ENCODE results near the gene SPTB.

Gene SPTB

DNA sequence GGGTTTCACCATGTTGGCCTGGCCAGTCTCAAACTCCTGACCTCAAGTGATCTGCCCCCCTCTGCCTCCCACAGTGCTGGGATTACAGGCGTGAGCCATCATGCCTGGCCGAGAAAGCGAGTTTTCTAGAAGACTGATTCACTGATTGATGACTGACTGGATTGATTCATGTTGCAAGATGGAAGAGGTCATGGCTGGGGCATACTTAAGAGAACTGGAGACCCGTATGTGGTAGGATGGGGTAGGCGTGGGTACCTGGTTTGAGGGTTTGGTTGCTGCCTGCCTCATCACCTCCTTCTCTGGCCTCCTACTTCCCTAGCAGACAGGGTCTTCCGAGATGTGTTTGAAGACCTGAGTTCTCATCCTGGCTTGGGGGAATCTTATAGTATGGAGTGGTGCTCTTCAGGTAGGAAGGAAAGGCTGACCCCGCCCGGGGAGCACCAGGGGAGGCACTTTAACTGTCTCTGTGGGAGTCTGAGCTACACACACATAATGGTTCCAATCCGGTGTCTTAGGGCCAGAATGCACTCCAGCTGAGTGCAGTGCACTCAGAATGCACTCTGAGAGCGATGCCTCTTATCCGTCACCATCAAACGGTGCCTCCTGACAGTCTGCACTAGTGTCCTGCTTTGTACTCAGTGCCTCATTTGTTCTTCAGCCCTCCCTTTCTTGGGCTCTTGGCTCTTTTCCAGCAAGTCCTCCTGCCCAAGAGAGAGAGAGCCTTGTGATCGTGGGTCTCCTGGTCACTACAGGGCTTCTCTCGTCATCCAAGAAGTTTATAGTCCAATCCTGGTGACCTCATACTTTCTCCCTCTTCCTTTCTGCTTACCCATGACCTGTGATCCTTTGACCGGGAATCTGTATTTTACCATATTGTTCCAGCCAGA, 155.8 kb downstream of the SPTB start:
- DNase-seq: no peak

DNA sequence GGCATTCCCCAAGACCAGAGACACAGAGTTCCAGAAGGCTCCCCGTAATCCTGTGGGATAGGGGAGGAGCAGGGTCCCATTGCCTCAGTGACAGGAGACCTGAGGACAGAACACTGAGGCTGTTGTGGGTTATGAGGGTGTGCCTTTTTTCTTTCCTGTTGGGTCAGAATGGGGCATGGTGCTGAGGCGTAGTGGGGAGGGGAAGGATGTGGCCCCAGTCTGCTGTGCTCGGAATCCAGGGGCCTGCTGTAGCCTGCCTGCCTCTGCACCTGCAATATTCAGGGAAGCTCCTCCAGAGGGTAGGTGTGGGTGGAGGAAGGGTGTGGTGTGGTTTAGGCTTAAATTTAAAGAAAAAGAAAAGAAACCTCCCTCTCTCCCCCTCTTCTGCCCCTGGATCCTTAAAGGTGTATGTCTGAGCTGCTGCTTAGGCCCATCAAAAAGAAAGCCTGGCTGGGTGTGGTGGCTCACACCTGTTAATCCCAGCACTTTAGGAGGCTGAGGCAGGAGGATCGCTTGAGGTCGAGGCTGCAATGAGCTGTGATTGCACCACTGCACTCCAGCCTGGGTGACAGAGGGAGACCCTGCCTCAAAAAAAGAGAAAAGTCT, 156.8 kb downstream of the SPTB start:
- no peak for DNase-seq

DNA sequence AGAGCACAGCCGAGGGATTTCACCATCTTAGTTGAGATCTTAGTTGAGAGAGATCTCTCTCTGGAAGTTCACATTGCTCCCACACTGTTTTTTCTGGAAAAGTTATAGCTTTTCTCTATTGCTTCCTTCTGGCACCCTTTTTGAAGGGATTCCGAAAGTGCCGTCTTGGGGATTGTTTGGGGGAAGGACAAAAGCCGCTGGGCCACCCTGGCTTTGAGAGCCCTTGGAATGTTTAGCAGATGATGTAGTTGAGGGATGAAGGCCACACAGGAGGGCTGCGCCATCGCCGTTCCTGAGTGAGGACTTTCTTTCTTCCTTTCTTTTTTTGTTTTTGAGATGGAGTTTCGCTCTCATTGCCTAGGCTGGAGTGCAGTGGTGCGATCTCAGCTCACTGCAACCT, 157.8 kb downstream of the SPTB start:
- no peak for DNase-seq

DNA sequence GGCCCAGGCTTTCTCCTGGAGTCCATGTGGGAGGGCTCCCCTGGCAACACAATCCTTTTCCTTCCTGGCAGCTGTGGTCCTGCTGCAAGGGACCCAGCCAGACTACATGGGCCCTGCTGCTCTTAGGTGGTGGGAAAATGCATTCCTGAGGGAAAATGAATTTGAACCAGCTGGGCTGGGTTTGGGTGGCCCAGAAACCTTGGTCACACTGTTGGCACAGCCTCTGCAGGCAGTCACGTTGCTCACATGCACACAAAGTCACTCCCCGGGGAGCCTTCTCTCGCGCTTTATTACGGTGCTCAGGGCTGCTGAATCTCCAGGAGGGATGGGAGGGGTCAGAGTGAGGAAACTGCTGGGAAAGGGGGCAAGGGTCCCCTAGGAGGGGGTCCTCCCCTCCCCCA, 158.3 kb downstream of the SPTB start:
- no peak for DNase-seq

DNA sequence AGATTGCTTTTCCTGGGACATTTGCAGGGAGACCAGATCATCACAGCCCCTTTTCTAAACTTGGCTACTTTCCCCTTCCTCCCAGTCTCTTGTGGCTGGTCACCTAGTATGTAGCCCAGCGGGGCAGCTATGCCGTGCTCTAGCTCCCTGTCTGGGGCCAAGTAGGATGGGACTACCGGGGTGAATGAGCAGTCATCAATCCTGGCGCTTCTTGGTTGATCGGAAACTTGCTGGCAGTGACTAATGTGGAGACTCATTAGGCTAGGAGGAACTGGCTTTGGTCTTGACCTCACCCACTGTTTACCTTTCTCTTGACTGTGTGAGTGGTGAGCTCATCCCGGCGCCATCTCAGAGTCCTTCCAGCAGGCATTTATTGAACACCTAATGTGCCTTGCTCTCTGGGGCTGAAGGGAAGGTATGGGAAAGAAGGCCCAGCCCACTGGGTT, 159.6 kb downstream of the SPTB start:
- no peak for DNase-seq

DNA sequence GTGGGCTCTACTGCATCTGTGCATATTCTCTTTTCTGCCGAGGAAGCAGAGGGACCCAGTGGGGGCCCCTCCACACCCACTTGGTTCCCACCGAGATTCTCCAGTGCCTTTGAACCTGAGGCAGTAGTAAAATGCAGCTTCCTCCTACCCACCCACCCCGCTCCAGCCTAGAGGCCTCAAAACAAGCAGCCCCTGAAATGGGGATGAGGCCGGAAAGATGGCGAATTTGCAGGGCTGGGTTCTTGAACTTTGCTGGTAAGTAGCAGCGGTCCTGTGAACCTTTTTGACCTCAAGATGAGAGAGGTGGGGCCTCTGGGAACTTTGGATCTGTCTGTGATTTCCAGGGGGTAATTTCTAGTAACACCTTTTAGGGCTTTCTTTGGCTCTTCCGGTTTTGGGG, 160.1 kb downstream of the SPTB start:
- DNase-seq: no peak

DNA sequence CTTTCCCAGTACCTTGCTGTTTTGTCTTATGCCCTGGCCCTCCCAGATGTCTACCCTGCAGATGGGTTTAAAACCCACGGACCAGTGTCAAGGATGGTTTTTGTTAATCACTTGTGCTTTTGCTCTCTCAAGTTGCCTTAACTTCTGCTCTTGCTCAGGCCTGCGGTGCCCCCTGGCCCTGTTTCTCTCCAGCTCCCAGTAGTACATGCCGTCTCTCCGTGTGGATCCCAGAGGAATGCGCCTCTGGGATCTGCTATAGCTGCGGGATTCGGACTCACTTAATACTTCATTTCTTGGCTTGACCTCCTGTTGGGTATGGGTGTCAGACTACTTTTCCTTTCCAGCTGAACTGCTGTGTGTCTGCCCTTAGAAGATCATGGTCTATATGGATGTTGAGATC, 160.9 kb downstream of the SPTB start:
- no peak for DNase-seq

DNA sequence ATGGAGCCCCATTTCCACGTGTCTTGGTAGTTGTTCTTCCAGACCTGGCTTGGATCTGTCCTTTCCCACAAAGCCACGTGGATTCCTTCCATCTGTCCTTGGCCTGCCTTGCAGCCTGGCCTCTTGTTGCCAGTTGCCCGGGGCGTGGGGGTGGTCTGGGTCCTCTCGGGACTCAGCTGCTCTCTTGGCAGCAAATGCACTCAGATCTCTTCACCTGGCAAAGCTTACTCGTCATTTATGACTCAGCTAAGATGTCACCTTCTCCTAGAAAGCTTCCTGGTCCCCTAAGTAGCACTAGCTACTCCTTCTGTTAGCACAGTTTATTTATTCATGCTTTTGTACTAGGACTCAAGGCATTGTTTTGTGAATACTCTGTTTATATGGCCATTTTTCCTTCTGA, 161.8 kb downstream of the SPTB start:
- no peak for DNase-seq

DNA sequence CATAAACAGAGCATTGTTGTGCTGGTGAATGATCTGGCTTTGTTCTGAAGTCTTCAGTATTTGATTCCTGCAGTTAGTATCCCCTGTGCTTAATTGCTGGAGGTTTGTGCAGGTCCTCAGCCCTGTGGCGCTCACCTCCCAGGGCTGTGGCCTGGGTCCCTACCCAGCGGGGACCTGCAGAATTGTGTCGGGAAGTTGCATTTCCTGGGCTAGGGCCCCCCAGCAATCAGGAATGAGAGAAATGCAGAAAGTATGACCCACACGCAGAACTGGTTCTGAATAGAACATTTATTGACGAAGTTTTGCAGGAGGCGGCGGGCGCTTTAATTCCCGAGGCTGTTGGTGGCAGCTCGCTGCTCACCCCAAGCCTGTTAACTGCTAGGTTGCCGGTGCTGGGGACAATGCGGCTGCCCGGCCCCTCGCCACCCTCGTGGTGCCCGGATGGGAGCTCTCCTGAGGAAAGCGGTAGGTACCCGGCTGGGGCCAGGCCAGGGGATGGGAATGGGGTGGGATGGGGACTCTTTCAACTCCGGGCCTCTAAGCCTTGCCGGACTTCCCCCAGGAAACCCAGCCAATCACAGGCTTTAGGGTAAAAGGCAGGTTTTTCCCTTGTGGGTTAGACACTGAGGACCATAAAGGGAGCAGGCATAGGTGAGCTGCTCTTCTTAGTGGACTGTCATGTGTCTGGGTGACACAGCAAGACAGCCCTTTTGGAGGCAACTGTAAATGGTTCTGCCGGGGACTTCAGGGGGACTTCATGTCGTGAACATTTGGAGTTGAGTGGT, 163.9 kb downstream of the SPTB start:
- no peak for DNase-seq

DNA sequence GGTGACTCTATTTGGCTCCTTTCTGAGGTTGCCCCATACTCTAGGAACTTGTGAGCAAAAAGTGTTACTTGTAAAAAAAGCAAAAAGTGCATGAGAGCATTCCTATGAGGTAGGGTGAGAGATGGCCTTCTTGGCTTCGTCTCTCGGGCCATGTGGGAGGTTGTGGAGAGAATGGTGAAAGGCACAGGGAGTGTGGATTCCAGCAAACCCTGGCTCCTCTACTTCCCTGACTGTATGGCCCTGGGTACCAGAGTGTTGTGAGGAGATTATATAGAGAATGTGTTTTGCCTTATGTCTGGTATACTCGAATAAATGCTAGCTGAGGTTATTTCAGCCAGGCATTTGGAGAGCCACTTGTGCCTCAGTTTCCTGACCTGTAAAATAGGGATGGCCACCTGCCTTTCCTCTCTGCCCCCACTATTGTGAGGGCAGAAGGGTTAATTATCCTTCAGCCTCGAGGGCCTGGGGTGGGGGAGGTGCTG, 164.5 kb downstream of the SPTB start:
- DNase-seq: no peak

DNA sequence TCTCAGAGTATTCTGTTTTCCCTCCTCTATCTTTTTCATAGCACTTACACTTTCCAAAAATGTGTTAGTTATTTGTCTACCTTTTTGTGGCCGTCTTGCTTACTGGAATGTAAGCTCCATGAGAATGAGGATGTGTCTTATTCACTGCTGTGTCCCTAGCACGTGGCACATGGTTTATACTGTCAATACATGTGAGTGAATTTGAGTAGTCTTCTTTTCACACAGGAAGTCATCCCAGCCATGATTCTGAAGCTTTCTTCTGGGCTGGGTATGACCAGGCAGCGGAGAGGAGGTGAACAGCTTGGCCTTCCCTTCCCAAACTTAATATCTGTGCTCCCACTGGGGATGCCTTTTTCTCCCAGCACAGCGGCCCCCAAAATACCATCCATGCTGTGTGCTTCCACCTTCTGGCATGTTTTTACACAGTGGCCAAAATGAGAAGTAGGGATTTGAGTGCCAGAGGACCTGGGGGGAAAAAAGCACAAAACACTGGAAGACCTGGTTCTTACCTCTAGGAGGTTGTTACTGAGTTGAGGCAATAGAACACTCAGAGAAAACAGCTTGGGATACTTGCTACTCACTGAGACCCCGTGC, 165.2 kb downstream of the SPTB start:
- DNase-seq: no peak

DNA sequence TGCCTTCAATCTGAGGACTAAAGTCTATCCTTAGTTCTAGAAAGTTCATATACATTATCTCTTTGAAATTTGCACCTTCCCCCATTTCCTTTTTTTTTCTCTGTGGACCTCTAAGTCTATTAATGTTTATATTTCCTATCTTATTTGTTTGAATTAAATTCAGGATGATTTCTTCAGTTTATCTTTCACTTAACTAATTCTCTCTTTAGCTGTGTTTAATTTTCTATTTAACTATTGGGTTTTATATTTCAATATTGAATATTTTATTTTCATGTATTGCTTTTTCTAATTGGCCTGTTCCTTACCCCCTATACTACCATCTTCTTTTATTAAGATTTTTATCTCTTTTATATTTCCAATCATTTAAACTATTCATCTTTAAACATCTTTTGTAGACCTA, 166.0 kb downstream of the SPTB start:
- DNase-seq: no peak

DNA sequence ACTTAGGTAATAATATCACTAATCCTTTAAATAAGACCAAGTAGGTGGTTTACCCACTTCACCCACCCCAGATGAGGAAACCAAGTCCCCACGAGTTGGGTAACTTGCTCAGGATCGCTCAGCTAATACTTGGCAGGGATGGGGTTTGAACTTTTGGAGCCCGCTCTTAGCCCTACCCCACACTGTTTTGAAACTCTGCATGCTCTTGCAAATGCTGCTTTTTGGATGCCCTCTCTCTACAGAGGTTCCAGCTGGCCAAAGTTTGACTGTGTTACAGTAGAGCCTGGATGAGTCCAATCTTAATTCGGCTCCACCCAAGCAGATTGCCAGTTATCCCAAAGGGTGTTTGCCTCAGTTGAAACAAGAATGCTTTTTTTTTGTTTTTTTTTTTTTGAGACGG, 168.7 kb downstream of the SPTB start:
- DNase-seq: no peak

DNA sequence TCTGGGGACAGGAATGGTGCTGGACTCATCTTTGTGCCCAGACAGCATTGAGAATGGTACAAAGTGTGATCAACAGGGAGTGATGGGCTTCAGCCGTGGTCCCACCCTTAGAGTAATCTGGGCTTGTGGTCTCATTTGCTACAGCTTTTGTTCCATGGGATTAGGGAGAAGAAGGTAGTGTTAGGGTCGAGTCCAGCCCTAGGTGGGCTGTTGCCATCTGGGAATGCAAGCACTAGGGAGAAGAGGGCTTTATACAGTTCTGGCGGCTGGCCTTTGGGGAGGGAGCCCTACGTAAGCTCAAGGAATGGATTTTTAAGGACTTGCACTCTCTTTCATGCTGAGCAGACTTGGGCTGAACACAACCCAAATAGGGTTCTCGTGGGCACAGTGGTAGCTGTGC, 170.6 kb downstream of the SPTB start:
- no peak for DNase-seq

DNA sequence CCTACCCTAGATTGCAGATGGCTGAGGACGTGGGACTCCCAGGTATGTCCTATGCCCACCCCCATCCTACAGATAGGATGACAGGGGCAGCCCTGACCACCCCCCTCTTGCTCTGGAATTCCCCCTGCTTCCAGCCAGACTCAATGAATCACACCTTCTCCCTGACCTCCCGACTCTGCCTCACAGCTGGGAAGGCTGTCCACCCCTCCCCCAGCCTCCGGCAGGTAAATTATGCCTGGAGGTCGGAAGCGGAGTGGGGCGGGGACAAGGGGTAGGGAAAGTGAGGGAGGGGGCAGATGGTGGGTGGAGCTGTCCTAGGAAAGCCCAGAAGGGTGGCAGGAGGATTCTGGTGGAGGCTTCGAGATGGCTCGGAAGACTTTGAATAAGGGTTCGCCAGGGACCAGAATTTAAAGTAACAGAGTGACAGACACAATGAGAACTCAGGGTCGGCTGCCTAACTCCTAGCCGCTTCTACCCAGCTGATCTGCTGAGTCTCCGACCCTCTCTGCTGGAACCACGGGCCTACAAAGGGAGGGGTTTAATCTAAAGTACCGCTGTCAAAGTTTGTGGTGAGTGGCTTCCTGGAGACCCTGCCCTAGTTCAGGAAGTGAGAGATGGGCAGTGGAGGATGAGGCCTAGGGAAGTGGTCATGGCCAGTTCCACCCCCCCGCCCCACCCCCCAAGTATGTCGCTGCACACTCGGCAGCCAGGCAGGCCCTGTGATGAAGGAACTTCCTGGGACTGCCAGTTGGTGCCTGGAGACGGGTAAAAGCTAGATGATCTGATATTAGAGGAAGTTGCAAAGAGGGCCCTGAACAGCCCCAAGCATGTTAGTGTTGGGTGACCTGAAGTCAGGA, 171.3 kb downstream of the SPTB start:
- peak; percentile 58 for DNase-seq

DNA sequence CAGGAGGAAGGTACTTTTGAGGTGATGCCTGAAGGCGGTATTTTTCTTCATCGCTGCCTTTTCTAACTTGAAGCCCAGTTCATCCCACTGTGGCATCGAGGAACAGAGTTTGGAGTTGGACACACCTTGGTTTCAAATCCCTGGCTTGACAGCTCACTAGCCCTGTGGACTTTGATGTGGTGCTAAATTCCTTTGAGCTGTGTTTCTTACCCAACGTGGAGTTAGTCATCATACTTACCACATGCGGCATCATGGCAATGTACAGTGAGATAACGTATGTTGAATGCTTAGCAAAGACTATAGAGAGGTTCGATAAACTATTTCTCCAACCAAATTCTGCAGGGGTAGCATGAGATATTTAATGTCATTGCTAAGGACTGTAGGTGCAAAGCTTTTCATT, 172.0 kb downstream of the SPTB start:
- peak; percentile 67 for DNase-seq

DNA sequence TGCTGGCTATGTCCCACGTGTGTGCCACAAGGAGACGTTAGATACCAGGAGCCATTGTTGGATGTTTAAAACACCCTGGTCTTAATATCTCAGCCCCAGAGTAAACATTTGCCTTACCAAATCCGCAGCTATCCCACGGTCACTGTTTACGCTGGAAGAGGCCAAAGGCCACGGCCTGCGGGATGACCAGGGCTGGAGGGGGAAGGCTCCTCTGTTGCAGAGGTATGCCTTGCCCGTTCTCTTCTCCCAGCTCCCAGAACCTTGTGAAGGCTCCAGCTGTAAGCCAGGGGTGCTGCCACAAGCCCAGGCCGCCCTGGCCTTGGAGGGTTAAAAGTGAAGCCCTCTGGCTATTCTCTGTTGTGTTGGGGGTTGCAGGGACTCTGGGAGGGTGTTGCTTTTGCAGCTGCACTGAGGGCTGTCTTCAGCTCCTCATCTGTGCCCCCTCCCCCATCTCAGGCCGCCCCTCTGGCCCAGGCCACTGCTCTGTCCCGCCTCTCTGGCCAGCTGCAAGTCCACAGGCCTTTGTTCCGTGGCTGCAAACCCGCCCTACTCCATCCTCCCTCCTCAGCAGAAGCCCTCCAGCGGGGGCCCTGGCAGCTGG, 173.0 kb downstream of the SPTB start:
- no peak for DNase-seq

DNA sequence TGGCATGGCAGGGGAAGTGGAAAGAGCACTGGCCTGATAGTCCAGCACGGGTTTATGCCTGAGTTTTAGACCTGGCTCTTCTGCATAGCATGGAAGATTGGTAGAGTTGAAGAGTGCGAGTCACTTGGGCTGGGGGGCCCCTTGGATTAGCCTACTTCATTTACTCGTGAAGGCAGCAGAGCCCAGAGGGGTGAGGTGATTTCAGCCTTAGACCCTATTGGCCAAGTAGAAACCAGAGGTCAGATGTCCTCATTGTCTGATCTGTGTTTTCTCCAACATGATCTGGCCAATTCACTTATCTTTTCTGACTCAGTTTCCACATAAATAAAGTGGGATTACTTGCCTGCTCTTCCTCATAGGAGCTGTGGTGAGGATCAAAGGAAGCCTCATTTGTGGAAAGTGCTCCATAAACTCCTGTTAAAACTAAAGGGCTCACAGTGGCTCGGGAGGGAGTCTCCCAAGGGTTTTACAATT, 173.6 kb downstream of the SPTB start:
- DNase-seq: no peak

DNA sequence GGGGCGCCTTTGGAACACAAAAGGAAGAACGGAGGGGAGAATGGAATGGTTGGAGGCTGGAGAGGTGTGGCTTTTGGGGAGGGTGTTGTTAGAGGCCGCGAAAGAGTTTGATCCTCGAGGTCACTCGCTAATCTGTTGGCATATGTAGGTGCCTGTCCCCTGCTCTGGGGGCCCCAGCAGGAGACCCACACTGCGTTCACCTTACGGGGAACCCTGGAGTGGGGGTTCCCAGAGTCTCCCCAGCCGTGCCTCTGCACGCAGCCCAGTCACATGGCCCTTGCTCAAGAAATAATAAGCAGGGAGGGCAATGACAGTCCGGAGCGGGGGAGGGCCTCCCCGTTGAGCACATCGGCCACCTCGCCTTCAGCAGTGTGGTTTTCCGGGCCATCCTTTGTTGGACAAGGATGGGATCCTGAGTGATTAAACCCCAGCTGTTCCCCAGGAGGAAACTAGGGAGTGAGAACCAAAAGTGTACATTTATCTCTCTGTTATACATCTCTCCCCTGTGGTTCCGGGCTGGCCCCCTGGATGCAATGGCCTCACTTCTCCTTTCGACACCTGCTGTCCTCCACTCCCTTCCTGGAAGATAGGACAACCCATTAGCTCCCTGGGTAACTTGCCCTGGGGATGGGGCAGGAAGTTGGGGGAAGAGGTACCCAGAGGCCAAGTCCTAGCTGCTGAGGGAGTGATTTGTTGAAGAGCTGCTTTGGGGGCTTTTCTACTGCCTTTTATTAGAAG, 174.2 kb downstream of the SPTB start:
- no peak for DNase-seq

DNA sequence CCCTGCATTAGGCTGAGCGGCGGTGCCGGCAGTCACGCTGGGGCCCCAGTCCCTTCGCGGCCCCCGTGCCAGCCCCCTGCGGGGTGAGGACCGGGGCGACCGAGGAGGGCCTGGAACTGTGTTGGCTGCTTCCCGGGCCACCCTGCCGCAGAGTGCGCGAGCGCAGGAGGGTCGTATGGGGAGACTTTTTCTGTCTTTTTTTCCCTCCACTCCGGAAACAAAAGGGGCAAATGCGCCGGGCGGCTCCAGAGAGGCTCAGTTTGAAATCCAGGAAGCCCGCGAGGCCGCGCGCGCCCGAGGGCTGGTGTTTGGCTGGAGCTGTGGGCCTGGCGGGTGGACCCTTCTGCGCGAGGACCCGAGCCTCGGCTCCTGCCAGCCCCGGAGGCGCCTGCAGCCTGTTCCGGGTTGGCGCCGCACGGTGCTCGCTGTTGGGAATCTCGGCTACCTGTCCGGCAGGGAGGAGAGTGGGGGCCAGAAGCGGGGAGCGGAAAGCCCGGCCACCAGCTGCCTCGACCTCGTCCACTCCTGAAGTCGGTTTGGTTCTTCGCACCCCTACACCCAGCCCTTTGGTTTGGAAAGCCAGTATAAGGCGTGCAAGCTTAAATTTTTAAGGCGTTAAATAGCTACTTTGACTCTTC, 174.8 kb downstream of the SPTB start:
- no peak for DNase-seq
